ENCODE results near the gene VPS33A. TPM values are rescaled to one million over a fixed set of nuclear protein-coding genes. Genes with fewer than 3 reads are reported as not detected.

Gene VPS33A
- total and polyA plus RNA-seq, 10 donors = 9.7 to 31.5 (median 21.8) TPM

- intact Hi-C loops (cut with DNase I; ENCODE audit: low total_unique reads) = no loop called here
- no peak overlapping the region for H3K4me3 ChIP-seq
- peaks cover 7 to 35% (median 25%) of the 10 kb centered on the region in 6 donors for H3K4me1 ChIP-seq
- 85 to 93% (median 90%) methylated on average over 6 to 8 of the region's 8 CpGs for WGBS, 5 donors
- H3K36me3 ChIP-seq = peaks cover 0 to 57% (median 52%) of the 10 kb centered on the region in 6 donors
- TF ChIP-seq, protein P1, sequence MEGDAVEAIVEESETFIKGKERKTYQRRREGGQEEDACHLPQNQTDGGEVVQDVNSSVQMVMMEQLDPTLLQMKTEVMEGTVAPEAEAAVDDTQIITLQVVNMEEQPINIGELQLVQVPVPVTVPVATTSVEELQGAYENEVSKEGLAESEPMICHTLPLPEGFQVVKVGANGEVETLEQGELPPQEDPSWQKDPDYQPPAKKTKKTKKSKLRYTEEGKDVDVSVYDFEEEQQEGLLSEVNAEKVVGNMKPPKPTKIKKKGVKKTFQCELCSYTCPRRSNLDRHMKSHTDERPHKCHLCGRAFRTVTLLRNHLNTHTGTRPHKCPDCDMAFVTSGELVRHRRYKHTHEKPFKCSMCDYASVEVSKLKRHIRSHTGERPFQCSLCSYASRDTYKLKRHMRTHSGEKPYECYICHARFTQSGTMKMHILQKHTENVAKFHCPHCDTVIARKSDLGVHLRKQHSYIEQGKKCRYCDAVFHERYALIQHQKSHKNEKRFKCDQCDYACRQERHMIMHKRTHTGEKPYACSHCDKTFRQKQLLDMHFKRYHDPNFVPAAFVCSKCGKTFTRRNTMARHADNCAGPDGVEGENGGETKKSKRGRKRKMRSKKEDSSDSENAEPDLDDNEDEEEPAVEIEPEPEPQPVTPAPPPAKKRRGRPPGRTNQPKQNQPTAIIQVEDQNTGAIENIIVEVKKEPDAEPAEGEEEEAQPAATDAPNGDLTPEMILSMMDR (IDR thresholded peaks at IDR 0.05 in 8 of 11, conservative IDR thresholded peaks at IDR 0.05 in 3 of 11) = no peak
- no peak for TF ChIP-seq POLR2AphosphoS5 (IDR thresholded peaks at IDR 0.05)
- no peak for TF ChIP-seq POLR2A (IDR thresholded peaks at IDR 0.05)
- DNase-seq = no peak
- peaks cover 0 to 40% (median 29%) of the 10 kb centered on the region in 7 donors for H3K27me3 ChIP-seq (replicated peaks in 1 of 7)
- H3K27ac ChIP-seq = no peak overlapping the region
- no peaks in the 10 kb centered on the region for H3K9me3 ChIP-seq
These were observed 59.3 kb downstream of the VPS33A start for GRCh38 chr12:122206976-122207375.

DNA sequence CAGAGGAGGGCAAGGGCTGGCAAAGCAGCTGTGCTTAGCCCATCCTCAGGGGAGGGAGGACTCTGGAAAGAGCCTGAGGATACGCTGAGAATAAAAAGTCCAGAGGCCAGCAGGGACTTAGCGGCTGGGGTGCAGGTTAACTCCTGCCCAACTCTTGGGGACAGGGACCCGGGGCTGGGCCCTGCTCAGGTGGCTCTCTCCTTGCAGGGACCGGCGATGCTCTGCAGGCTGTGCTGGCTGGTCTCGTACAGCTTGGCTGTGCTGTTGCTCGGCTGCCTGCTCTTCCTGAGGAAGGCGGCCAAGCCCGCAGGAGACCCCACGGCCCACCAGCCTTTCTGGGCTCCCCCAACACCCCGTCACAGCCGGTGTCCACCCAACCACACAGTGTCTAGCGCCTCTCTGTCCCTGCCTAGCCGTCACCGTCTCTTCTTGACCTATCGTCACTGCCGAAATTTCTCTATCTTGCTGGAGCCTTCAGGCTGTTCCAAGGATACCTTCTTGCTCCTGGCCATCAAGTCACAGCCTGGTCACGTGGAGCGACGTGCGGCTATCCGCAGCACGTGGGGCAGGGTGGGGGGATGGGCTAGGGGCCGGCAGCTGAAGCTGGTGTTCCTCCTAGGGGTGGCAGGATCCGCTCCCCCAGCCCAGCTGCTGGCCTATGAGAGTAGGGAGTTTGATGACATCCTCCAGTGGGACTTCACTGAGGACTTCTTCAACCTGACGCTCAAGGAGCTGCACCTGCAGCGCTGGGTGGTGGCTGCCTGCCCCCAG, 60.0 kb downstream of the VPS33A start:
- DNase-seq = no peak
- Histone ChIP-seq H3K4me3 (no peak overlapping the region), H3K27ac (no peak overlapping the region), H3K4me1 (peaks cover 7 to 35% (median 25%) of the 10 kb centered on the region in 6 donors), H3K9me3 (no peaks in the 10 kb centered on the region), H3K27me3 (replicated peaks in 1 of 7) (peaks cover 0 to 47% (median 32%) of the 10 kb centered on the region in 7 donors), H3K36me3 (peaks cover 0 to 50% (median 47%) of the 10 kb centered on the region in 6 donors)
- TF ChIP-seq POLR2AphosphoS5 (IDR thresholded peaks at IDR 0.05) (peak; percentile 37 to 65 (median 39)), POLR2A (IDR thresholded peaks at IDR 0.05) (no peak)
- intact Hi-C loops (cut with DNase I; ENCODE audit: low total_unique reads) = no loop called here
- WGBS, 5 donors = 73 to 87% (median 75%) methylated on average over 23 to 27 of the region's 27 CpGs

- 49 to 59% (median 50%) methylated on average over 23 of the region's 23 CpGs for WGBS, 5 donors
- no peak for DNase-seq
- Histone ChIP-seq H3K36me3 (peaks cover 0 to 40% (median 37%) of the 10 kb centered on the region in 6 donors), H3K27ac (no peak overlapping the region), H3K4me1 (peaks cover 7 to 35% (median 25%) of the 10 kb centered on the region in 6 donors), H3K4me3 (no peak overlapping the region), H3K9me3 (no peaks in the 10 kb centered on the region), H3K27me3 (replicated peaks in 1 of 7) (peaks cover 0 to 57% (median 39%) of the 10 kb centered on the region in 7 donors)
- intact Hi-C loops (cut with DNase I; ENCODE audit: low total_unique reads) = no loop called here
- TF ChIP-seq, protein P1 (IDR thresholded peaks at IDR 0.05 in 8 of 11, conservative IDR thresholded peaks at IDR 0.05 in 3 of 11) = no peak
- no peak for TF ChIP-seq POLR2A (IDR thresholded peaks at IDR 0.05)
- peak in 2 of 3 donors; percentile 11 to 32 for TF ChIP-seq POLR2AphosphoS5 (IDR thresholded peaks at IDR 0.05)
These were observed 61.0 kb downstream of the VPS33A start for GRCh38 chr12:122205053-122205925.

GRCh38 chr12:122204167-122205052, 61.9 kb downstream of the VPS33A start:
- WGBS, 5 donors = 10 to 36% (median 12%) methylated on average over 25 to 71 of the region's 71 CpGs
- TF ChIP-seq POLR2AphosphoS5 (IDR thresholded peaks at IDR 0.05) = peak in 1 of 3 donors; percentile 40
- TF ChIP-seq, protein P1 (IDR thresholded peaks at IDR 0.05 in 8 of 11, conservative IDR thresholded peaks at IDR 0.05 in 3 of 11) = no peak
- no peak for TF ChIP-seq POLR2A (IDR thresholded peaks at IDR 0.05)
- Histone ChIP-seq H3K27ac (no peak overlapping the region), H3K4me1 (peaks cover 7 to 35% (median 25%) of the 10 kb centered on the region in 6 donors), H3K4me3 (peak overlapping the region; percentile 41 to 83 (median 61)), H3K36me3 (peaks cover 0 to 31% (median 29%) of the 10 kb centered on the region in 6 donors), H3K27me3 (replicated peaks in 1 of 7) (peaks cover 0 to 66% (median 39%) of the 10 kb centered on the region in 7 donors), H3K9me3 (no peaks in the 10 kb centered on the region)
- intact Hi-C loops (cut with DNase I; ENCODE audit: low total_unique reads) = no loop called here
- no peak for DNase-seq
